ENCODE data around the gene CLDN17. TPM values are rescaled to one million over a fixed set of nuclear protein-coding genes. Genes with fewer than 3 reads are reported as not detected.

CLDN17 gene
- total RNA-seq, 1 experiment from 2014 or later, result not detected

- H3K36me3 ChIP-seq (ENCODE audit: control insufficient read depth, insufficient read depth, low read length), result no peaks in the 10 kb centered on the region
- Mint-ChIP-seq H3K9me3 (ENCODE audit: unreplicated experiment) (no peaks in the 10 kb centered on the region), H3K36me3 (ENCODE audit: insufficient read depth, unreplicated experiment) (no peaks in the 10 kb centered on the region), H3K27me3 (ENCODE audit: insufficient read depth, unreplicated experiment) (no peaks in the 10 kb centered on the region), H3K4me3 (ENCODE audit: unreplicated experiment) (peak overlapping the region; percentile 14), H3K27ac (ENCODE audit: unreplicated experiment) (peak overlapping the region; percentile 80), H3K4me1 (ENCODE audit: low read depth, unreplicated experiment) (peaks cover 17% of the 10 kb centered on the region)
- TF ChIP-seq CTCF (IDR thresholded peaks at IDR 0.05; ENCODE audit: insufficient read depth in 1 of 2, low read depth in 1 of 2, low read length in 1 of 2, severe bottlenecking in 1 of 2, unreplicated experiment in 1 of 2), result no peak
- H3K4me3 ChIP-seq (ENCODE audit: low read depth, low read length), result no peak overlapping the region
- H3K4me1 ChIP-seq, result peaks cover 21% of the 10 kb centered on the region; the same call in 1 of the 2 replicates
- H3K9me3 ChIP-seq, result no peaks in the 10 kb centered on the region
- H3K27me3 ChIP-seq (replicated peaks; ENCODE audit: control insufficient read depth, insufficient read depth, low read length), result no peaks in the 10 kb centered on the region
- BruUV-seq (replicated peaks), result no TSS peak
- DNase-seq, result peak in 1 of 2 experiments; percentile 4
- intact Hi-C loops (cut with micrococcal nuclease; ENCODE audit: unreplicated experiment), result no loop called here
- ChIA-PET CTCF (no interaction called here), POLR2A (no interaction called here)
Measured at GRCh38 chr21:30146558-30147282, 19.9 kb downstream of the CLDN17 start.

- no peak overlapping the region for H3K4me3 Mint-ChIP-seq (ENCODE audit: unreplicated experiment)
- intact Hi-C loops (cut with micrococcal nuclease; ENCODE audit: unreplicated experiment), result no loop called here
- H3K36me3 Mint-ChIP-seq (ENCODE audit: insufficient read depth, unreplicated experiment), result no peaks in the 10 kb centered on the region
Measured at GRCh38 chr21:30138483-30138882, 28.1 kb downstream of the CLDN17 start.

GRCh38 chr21:30129246-30129645, 37.4 kb downstream of the CLDN17 start:
- ChIA-PET CTCF (no interaction called here), POLR2A (no interaction called here)
- H3K36me3 Mint-ChIP-seq (ENCODE audit: insufficient read depth, unreplicated experiment), result no peaks in the 10 kb centered on the region
- peaks cover 4% of the 10 kb centered on the region for H3K27me3 Mint-ChIP-seq (ENCODE audit: insufficient read depth, unreplicated experiment)
- Histone ChIP-seq H3K4me1 (peaks cover 11% of the 10 kb centered on the region; the same call in 1 of the 2 replicates), H3K36me3 (ENCODE audit: control insufficient read depth, insufficient read depth, low read length) (no peaks in the 10 kb centered on the region), H3K27me3 (replicated peaks; ENCODE audit: control insufficient read depth, insufficient read depth, low read length) (no peaks in the 10 kb centered on the region), H3K4me3 (ENCODE audit: low read depth, low read length) (no peak overlapping the region), H3K9me3 (no peaks in the 10 kb centered on the region)
- intact Hi-C loops (cut with micrococcal nuclease; ENCODE audit: unreplicated experiment), result no loop called here
- DNase-seq, result no peak
- no peak overlapping the region for H3K4me3 Mint-ChIP-seq (ENCODE audit: unreplicated experiment)
- peaks cover 7% of the 10 kb centered on the region for H3K4me1 Mint-ChIP-seq (ENCODE audit: low read depth, unreplicated experiment)
- no peak overlapping the region for H3K27ac Mint-ChIP-seq (ENCODE audit: unreplicated experiment)
- no peaks in the 10 kb centered on the region for H3K9me3 Mint-ChIP-seq (ENCODE audit: unreplicated experiment)
- no peak for TF ChIP-seq CTCF (IDR thresholded peaks at IDR 0.05; ENCODE audit: insufficient read depth in 1 of 2, low read depth in 1 of 2, low read length in 1 of 2, severe bottlenecking in 1 of 2, unreplicated experiment in 1 of 2)
- BruUV-seq (replicated peaks), result no TSS peak

More at GRCh38 chr21:30138483-30138882, 28.1 kb downstream of the CLDN17 start:
- H3K27ac Mint-ChIP-seq (ENCODE audit: unreplicated experiment), result no peak overlapping the region
- H3K4me3 ChIP-seq (ENCODE audit: low read depth, low read length), result no peak overlapping the region
- H3K4me1 ChIP-seq, result peaks cover 9% of the 10 kb centered on the region; the same call in 1 of the 2 replicates
- POLR2A ChIA-PET, result no interaction called here
- peaks cover 5% of the 10 kb centered on the region for H3K4me1 Mint-ChIP-seq (ENCODE audit: low read depth, unreplicated experiment)
- no peaks in the 10 kb centered on the region for H3K27me3 ChIP-seq (replicated peaks; ENCODE audit: control insufficient read depth, insufficient read depth, low read length)
- no peaks in the 10 kb centered on the region for H3K27me3 Mint-ChIP-seq (ENCODE audit: insufficient read depth, unreplicated experiment)
- H3K9me3 Mint-ChIP-seq (ENCODE audit: unreplicated experiment), result no peaks in the 10 kb centered on the region
- BruUV-seq (replicated peaks), result no TSS peak
- no peaks in the 10 kb centered on the region for H3K9me3 ChIP-seq
- TF ChIP-seq CTCF (IDR thresholded peaks at IDR 0.05; ENCODE audit: insufficient read depth in 1 of 2, low read depth in 1 of 2, low read length in 1 of 2, severe bottlenecking in 1 of 2, unreplicated experiment in 1 of 2), result no peak
- no peaks in the 10 kb centered on the region for H3K36me3 ChIP-seq (ENCODE audit: control insufficient read depth, insufficient read depth, low read length)
- no peak for DNase-seq
- CTCF ChIA-PET, result no interaction called here

All from Caco-2 (cell line).